ENCODE data around the gene MAP1LC3C.
"Not testable (repeated sequence)": the region's sequence is repeated elsewhere in the genome, so short reads cannot be mapped to it uniquely, and the experiment has no call there.

MAP1LC3C gene

DNA sequence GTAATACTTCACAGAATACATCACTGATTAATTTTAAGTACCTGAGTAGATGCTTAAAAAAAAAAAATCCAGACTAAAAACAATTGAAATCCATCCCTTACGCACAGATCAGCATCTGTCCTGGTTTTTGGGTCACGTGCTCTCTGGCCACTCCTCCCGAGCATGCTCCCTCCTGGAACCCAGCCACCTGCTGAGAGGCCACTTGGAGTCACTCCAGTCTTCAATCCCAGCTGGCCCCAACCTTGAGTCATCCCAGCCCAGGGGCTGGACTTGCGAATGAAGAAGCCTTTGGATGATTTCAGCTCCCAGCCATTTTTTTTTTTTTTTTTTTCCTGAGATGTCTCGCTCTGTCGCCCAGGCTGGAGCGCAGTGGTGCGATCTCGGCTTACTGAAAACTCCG, 8.9 kb downstream of the MAP1LC3C start:
- Histone ChIP-seq H3K27me3 (ENCODE audit: insufficient read depth, poor library complexity, severe bottlenecking) (no peaks in the 10 kb centered on the region), H3K4me3 (replicated peaks; ENCODE audit: insufficient read depth, low read length) (no peak overlapping the region), H3K27ac (replicated peaks) (no peak overlapping the region)
- TF ChIP-seq GABPA (IDR thresholded peaks at IDR 0.05; ENCODE audit: low read depth) (no peak), POLR2AphosphoS5 (IDR thresholded peaks at IDR 0.05; ENCODE audit: low read depth) (no peak), SPI1 (IDR thresholded peaks at IDR 0.05; ENCODE audit: borderline replicate concordance, low read depth) (no peak)
- TF ChIP-seq, protein P1, sequence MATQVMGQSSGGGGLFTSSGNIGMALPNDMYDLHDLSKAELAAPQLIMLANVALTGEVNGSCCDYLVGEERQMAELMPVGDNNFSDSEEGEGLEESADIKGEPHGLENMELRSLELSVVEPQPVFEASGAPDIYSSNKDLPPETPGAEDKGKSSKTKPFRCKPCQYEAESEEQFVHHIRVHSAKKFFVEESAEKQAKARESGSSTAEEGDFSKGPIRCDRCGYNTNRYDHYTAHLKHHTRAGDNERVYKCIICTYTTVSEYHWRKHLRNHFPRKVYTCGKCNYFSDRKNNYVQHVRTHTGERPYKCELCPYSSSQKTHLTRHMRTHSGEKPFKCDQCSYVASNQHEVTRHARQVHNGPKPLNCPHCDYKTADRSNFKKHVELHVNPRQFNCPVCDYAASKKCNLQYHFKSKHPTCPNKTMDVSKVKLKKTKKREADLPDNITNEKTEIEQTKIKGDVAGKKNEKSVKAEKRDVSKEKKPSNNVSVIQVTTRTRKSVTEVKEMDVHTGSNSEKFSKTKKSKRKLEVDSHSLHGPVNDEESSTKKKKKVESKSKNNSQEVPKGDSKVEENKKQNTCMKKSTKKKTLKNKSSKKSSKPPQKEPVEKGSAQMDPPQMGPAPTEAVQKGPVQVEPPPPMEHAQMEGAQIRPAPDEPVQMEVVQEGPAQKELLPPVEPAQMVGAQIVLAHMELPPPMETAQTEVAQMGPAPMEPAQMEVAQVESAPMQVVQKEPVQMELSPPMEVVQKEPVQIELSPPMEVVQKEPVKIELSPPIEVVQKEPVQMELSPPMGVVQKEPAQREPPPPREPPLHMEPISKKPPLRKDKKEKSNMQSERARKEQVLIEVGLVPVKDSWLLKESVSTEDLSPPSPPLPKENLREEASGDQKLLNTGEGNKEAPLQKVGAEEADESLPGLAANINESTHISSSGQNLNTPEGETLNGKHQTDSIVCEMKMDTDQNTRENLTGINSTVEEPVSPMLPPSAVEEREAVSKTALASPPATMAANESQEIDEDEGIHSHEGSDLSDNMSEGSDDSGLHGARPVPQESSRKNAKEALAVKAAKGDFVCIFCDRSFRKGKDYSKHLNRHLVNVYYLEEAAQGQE (IDR thresholded peaks at IDR 0.05; ENCODE audit: insufficient replicate concordance, low read depth), result no peak
- TF ChIP-seq, protein P2, sequence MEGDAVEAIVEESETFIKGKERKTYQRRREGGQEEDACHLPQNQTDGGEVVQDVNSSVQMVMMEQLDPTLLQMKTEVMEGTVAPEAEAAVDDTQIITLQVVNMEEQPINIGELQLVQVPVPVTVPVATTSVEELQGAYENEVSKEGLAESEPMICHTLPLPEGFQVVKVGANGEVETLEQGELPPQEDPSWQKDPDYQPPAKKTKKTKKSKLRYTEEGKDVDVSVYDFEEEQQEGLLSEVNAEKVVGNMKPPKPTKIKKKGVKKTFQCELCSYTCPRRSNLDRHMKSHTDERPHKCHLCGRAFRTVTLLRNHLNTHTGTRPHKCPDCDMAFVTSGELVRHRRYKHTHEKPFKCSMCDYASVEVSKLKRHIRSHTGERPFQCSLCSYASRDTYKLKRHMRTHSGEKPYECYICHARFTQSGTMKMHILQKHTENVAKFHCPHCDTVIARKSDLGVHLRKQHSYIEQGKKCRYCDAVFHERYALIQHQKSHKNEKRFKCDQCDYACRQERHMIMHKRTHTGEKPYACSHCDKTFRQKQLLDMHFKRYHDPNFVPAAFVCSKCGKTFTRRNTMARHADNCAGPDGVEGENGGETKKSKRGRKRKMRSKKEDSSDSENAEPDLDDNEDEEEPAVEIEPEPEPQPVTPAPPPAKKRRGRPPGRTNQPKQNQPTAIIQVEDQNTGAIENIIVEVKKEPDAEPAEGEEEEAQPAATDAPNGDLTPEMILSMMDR (IDR thresholded peaks at IDR 0.05; ENCODE audit: insufficient read depth, low read length), result no peak
- no peak for DNase-seq (ENCODE audit: low read depth in 1 of 2, low spot score in 1 of 2)

DNA sequence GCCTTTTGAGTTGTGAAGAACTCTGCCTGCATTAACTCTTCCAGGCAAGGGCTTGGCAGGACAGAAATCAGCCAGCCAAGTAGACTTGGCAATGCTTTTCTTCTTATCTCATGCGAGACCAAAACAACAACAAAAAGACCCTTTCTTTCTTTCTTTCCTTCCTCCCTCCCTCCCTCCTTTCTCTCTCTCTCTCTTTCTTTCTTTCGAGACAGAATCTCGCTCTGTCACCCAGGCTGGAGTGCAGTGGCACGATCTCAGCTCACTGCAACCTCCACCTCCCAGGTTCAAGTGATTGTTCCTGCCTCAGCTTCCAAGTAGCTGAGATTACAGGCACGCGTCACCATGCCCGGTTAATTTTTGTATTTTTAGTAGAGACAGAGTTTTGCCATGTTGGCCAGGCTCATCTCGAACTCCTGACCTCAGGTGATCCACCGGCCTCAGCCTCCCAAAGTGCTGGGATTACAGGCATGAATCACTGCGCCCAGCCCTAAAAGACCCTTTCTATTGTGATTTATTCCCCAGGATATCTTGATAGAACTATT, 10.4 kb downstream of the MAP1LC3C start:
- not testable (repeated sequence) for H3K27ac ChIP-seq (replicated peaks); H3K4me3 ChIP-seq (replicated peaks; ENCODE audit: insufficient read depth, low read length); H3K27me3 ChIP-seq (ENCODE audit: insufficient read depth, poor library complexity, severe bottlenecking); DNase-seq (ENCODE audit: low read depth in 1 of 2, low spot score in 1 of 2)

DNA sequence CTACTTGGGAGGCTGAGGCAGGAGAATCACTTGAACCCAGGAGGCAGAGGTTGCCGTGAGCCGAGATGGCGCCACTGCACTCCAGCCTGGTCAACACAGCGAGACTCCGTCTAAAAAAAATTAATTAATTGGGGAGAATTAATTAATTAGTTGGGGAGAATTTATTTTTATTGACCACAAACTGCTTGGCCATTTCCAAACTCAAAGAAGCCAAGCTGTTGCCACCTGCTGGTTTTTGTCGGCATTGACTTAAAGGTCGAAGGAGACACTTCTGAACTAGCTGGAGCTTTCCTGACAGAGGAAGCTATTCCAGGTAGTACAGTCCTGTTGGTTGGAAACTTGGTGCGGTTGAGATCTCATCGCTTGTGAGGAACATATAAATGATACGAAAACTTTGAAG, 13.1 kb downstream of the MAP1LC3C start:
- Histone ChIP-seq H3K27me3 (ENCODE audit: insufficient read depth, poor library complexity, severe bottlenecking) (no peaks in the 10 kb centered on the region), H3K27ac (replicated peaks) (no peak overlapping the region), H3K4me3 (replicated peaks; ENCODE audit: insufficient read depth, low read length) (no peak overlapping the region)
- TF ChIP-seq, protein P1 (IDR thresholded peaks at IDR 0.05; ENCODE audit: insufficient replicate concordance, low read depth), result no peak
- TF ChIP-seq POLR2AphosphoS5 (IDR thresholded peaks at IDR 0.05; ENCODE audit: low read depth) (no peak), GABPA (IDR thresholded peaks at IDR 0.05; ENCODE audit: low read depth) (no peak), SPI1 (IDR thresholded peaks at IDR 0.05; ENCODE audit: borderline replicate concordance, low read depth) (no peak)
- TF ChIP-seq, protein P2 (IDR thresholded peaks at IDR 0.05; ENCODE audit: insufficient read depth, low read length), result peak; percentile 14
- peak in 1 of 2 experiments; percentile 24 for DNase-seq (ENCODE audit: low read depth in 1 of 2, low spot score in 1 of 2)

DNA sequence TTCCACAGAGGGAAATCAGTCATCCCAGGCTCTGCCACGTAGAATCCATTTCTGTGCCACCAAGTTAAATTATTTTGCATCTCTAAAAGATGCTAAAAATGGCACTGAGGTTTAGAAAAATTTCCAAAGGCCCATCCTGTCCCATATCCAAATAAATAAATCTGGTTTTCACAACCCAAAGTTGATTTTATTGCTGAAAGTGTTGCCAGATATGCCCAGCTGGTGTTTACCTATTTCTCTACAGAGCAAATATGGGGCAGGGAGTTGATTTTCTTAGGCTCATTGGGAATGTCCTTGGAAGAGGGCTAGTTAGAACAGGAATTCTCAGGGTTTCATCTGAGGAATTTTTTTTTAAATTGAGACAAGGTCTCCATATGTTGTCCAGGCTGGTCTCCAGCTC, 19.0 kb downstream of the MAP1LC3C start:
- H3K27me3 ChIP-seq (ENCODE audit: insufficient read depth, poor library complexity, severe bottlenecking), result no peaks in the 10 kb centered on the region
- H3K4me3 ChIP-seq (replicated peaks; ENCODE audit: insufficient read depth, low read length), result no peak overlapping the region
- no peak overlapping the region for H3K27ac ChIP-seq (replicated peaks)
- TF ChIP-seq, protein P1 (IDR thresholded peaks at IDR 0.05; ENCODE audit: insufficient replicate concordance, low read depth), result no peak
- no peak for TF ChIP-seq POLR2AphosphoS5 (IDR thresholded peaks at IDR 0.05; ENCODE audit: low read depth)
- TF ChIP-seq, protein P2 (IDR thresholded peaks at IDR 0.05; ENCODE audit: insufficient read depth, low read length), result no peak
- no peak for TF ChIP-seq GABPA (IDR thresholded peaks at IDR 0.05; ENCODE audit: low read depth)
- DNase-seq (ENCODE audit: low read depth in 1 of 2, low spot score in 1 of 2), result no peak
